Left colon (tissue), 2 donors: ENCODE measurements around the gene KCNAB1. TPM values are rescaled to one million over a fixed set of nuclear protein-coding genes. Genes with fewer than 3 reads are reported as not detected.

Source experiments
- ATAC-seq: fragments of 200-7000 bp; cut with Tn5 transposase; one replicate; pipeline ENCODE4 v1.9.1; 2020; ENCODE audit warnings: mild to moderate bottlenecking, moderate library complexity
- DNase-seq, 2 donors: peaks; one replicate each; pipeline ENCODE4 v3.0.0-alpha.2; 2020
- intact Hi-C, 2 donors: fragments of 100-400 bp; cut with DNase I in 1 of 2; cut with micrococcal nuclease in 1 of 2; formaldehyde crosslinking; loops; one replicate each; pipeline versions ENCODE4 v1.11.2 to v1.14.0; 2022; cut with DNase I, micrococcal nuclease
- total RNA-seq, 2 donors: library from RNA; stranded (reverse); fragmentation: NEBNext Ultra II Directional; extraction: Animal tissue kit (Norgen Biotek cat#: 25700); gene quantifications; one replicate each; pipeline ENCODE4 v1.2.1, GENCODE V29; 2021
- donor health status: DM: no; HTN: no; CAD: no.
- donor health status: DM: yes; HTN: yes; CAD: no.

KCNAB1 gene
- total RNA-seq, 2 donors from 2014 or later: 0.70 to 3.3 TPM

DNA sequence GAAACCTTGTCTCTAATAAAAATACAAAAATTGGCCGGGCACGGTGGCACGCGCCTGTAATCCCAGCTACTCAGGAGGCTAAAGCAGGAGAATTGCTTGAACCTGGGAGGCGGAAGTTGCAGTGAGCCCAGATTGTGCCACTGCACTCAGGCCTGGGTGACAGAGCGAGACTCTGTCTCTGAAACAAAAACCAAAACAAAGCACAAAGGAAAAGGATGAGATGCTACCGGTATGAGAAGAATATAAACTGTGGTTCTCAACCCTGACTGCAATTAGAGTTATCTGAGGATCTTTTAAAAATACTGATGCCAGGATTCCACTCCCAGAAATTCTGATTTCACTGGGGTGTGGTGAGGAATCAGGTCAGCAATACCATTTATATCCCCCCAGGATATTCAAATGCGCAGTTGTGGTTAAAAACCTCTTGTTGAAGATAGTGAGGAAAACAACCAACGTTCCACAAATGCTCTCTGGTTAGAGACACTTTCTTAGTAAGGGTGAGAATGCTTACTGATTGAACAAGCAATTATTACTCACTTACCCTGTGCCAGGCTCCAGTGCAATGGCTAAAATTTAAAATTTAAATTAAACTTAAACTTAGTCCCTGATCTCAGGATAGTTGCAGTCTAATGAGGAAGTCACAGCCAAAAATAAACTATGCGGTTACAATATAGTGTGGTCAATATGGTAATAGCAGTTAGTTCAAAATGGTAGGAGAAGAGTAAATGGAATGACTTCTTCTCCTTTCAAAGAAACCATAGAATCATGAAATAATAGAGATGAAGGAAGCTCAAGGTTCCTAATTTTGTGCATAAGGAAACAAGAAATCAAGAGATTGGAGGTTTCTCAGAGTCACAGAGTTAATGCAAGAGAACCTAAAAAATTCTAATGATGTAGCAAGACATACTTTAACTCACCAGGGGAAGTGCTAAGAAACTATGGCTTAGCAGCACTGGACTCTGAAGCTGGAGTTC is 325.0 kb downstream of the KCNAB1 start:
- ATAC-seq: no peak
- intact Hi-C loops: no loop called here
- DNase-seq: no peak

DNA sequence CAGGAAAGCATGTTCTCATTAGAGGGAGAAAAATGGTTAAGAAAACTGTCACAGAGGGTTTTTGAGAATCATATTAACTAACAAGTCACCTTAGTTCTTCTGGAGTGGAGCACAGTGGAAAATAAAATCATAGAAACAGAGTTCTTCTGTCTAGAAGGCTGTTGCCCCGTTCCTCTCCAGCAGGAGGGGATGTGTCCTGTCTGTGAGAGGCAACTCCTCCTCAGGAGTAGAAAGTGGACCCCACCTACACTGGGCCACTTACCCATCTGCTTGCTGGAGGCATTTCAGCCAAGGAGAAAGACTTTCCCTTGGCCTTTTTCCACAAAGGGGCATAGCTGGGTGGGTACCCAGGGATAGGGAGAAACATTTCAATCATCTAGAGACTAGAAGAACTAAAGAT is 327.9 kb downstream of the KCNAB1 start:
- intact Hi-C loops: no loop called here
- ATAC-seq (peak; percentile 42), DNase-seq (peak in 1 of 2 donors; percentile 19)

GRCh38 chr3:156449710-156450574 is 329.6 kb downstream of the KCNAB1 start:
- intact Hi-C loops: no loop called here
- peak; percentile 49 for ATAC-seq
- DNase-seq: no peak

DNA sequence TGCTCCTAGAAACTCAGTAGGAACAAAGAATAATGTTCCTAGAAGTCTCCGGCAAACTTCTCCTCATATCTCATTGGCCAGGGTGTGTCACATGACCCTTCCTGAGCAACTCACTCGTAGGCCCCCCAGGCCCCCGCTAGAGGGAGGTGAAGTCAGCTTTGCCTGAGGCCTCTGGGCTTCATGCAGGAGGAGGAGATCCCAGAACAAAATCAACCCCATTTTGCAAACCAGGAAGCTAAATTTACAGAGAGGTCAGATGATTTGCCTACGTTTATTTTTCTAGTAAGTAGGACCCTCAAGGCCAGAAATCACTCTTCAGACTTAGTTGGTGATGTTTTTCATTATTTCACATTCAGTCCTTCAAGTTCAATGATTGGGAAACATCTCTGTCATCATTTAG is 335.5 kb downstream of the KCNAB1 start:
- DNase-seq: no peak
- no peak for ATAC-seq
- intact Hi-C loops: no loop called here

- no peak for ATAC-seq
- no peak for DNase-seq
- intact Hi-C loops: no loop called here
Observed at GRCh38 chr3:156456771-156457224, 336.4 kb downstream of the KCNAB1 start.

DNA sequence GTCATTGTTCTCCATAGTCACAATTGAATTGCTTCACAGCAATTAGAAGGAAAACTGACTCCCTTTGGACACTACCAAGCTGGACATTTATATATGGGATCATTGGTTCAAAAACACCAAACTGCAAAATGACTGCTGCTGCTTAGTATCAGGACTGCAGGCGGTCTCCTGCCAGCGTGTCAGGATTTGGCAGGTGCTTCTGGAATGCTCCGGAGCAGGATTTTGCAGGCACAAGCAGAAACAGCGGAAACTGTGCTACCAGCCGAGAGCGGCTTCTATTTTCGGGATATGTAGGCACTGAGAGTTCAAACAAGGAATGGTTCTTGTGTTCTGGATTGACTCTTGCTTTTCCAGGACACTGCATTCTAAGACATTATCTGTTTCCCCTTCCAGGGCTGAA is 339.1 kb downstream of the KCNAB1 start:
- DNase-seq: peak in 1 of 2 donors; percentile 48
- intact Hi-C loops: no loop called here
- ATAC-seq: no peak

DNA sequence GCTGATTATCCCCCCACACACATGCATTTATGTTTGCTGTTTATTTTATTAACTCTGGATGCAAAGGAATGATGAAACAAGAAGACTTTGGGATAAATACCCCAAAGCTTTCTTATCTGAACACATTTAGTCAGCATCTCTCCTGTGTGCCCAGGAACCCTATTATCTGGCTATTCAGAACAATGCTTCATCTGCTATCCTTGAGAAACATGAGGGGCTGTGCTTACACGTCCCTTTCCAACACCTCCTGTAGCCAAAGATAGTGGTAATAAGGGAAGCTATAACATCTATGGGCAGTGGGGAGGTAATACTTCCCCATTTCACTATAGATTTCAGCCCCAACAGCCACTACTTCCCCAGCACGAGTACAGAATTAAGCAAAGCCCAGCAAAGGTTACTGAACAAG is 339.8 kb downstream of the KCNAB1 start:
- no peak for DNase-seq
- ATAC-seq: no peak
- intact Hi-C loops: no loop called here

- DNase-seq (no peak), ATAC-seq (no peak)
- intact Hi-C loops: no loop called here
Observed at GRCh38 chr3:156461889-156462288, 341.5 kb downstream of the KCNAB1 start.

- intact Hi-C loops: no loop called here
- no peak for ATAC-seq
- no peak for DNase-seq
Observed at GRCh38 chr3:156463123-156463522, 342.7 kb downstream of the KCNAB1 start.

- intact Hi-C loops: no loop called here
- no peak for ATAC-seq
- DNase-seq: no peak
Observed at GRCh38 chr3:156465194-156465593, 344.8 kb downstream of the KCNAB1 start.

- intact Hi-C loops: no loop called here
- ATAC-seq: no peak
- DNase-seq: no peak
Observed at GRCh38 chr3:156469456-156469855, 349.1 kb downstream of the KCNAB1 start.

- intact Hi-C loops: no loop called here
- DNase-seq: no peak
- no peak for ATAC-seq
Observed at GRCh38 chr3:156471431-156471830, 351.1 kb downstream of the KCNAB1 start.

- ATAC-seq: no peak
- intact Hi-C loops: no loop called here
- DNase-seq: no peak
Observed at GRCh38 chr3:156472150-156472549, 351.8 kb downstream of the KCNAB1 start.

DNA sequence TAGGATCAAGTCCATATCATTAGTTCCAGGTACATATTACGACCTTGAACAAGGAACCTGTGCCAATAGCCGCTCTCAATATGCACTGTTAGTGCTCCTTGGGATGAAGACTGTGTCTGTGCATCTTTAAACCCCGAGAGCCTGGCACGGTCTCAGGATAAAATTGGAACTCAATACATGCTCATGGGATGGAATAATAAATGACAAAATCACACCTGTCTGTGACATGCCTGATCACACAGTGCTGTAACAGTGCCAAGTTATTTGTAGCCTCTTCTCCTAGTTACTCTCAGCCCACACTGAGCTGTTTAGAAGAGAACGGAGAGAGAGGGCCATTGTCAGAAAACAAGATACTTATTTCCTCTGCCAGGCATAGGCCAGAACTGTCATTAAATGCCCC is 352.3 kb downstream of the KCNAB1 start:
- no peak for ATAC-seq
- intact Hi-C loops: no loop called here

GRCh38 chr3:156473341-156473740 is 353.0 kb downstream of the KCNAB1 start:
- no peak for DNase-seq
- no peak for ATAC-seq
- intact Hi-C loops: no loop called here

More for the DNA sequence above, 352.3 kb downstream of the KCNAB1 start:
- DNase-seq: no peak

- DNase-seq: no peak
Observed at GRCh38 chr3:156474560-156475389, 354.4 kb downstream of the KCNAB1 start.

DNA sequence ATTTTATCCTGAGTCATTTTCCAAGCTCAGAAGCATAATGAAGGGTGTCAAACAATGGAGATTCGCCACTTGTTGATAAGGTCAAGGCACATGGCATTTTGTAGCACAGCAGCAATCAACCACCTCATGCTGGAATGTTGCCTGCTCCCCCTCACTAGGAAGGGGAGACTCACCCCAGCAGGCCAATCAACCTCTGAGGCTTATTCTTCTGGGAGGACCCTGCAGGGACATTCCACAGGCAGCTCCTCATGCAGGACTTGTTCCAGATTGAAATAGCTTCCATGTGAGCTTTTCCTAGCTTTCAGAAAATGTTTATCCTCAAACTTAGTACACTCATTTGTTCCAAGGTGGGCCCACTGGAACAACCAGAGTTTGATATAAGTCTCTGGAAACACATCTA is 356.9 kb downstream of the KCNAB1 start:
- intact Hi-C loops: no loop called here
- DNase-seq (no peak), ATAC-seq (no peak)

More at GRCh38 chr3:156474560-156475389, 354.4 kb downstream of the KCNAB1 start:
- no peak for ATAC-seq
- intact Hi-C loops: no loop called here

DNA sequence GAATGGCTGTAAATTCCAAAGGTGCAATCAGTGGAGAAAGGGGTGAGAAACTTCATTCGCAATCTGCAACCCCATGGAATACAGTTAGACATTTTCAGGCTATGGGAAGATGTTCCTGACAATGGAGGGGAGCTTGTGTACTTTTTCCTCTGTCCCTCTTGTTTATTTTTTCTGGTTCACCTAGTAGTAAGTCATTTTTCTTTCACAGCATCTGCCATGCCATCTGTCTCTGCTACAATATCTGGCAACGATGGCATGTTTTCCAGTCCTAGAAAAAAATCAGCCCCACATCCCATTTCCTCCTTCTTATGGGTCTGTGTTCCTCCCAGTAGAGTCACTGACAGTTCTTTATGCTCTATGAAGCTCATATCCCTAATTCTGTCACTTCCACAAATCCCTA is 358.5 kb downstream of the KCNAB1 start:
- no peak for DNase-seq
- no peak for ATAC-seq
- intact Hi-C loops: no loop called here

GRCh38 chr3:156479604-156480003 is 359.2 kb downstream of the KCNAB1 start:
- intact Hi-C loops: no loop called here
- no peak for ATAC-seq
- DNase-seq: no peak
